GM12864 (cell line): ENCODE measurements around the gene TNS4.

Source experiments
- DNase-seq: peaks from one replicate; pipeline ENCODE4 v3.0.0-alpha.2; 2011; ENCODE audit warnings: low read depth
- H3K4me3 ChIP-seq: 2 replicates; pipeline ENCODE4 v1.5.1; 2011; ENCODE audit warnings: mild to moderate bottlenecking, low read depth, low read length, control low read depth
- TF ChIP-seq, protein P1 (sequence below): IDR thresholded peaks from 2 replicates; pipeline ENCODE4 v1.5.1; 2011; ENCODE audit warnings: low read depth, mild to moderate bottlenecking, moderate library complexity, low read length, control low read depth, inconsistent platforms; ENCODE audit errors: missing control alignments

TNS4 gene

DNA sequence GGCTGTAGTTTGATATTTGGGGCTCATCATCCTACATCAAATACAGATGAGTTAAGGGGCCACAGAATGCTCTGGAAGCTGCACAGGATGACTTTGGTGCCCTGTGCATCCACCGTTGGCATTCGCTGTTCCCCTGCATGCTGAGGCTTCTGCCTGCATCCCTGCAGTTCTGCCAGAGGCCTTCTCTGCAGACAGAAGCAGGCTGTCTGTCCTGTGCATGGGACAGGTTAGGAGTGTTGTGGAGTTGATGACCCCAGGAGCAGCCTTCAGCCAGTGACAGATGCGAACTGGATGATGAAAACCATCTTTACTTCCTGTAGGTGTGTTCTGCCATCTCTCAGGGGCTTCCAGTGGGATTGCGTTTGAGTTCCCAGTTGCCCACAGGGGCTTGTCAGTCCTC lies 13.6 kb upstream of the TNS4 start:
- TF ChIP-seq, protein P1, sequence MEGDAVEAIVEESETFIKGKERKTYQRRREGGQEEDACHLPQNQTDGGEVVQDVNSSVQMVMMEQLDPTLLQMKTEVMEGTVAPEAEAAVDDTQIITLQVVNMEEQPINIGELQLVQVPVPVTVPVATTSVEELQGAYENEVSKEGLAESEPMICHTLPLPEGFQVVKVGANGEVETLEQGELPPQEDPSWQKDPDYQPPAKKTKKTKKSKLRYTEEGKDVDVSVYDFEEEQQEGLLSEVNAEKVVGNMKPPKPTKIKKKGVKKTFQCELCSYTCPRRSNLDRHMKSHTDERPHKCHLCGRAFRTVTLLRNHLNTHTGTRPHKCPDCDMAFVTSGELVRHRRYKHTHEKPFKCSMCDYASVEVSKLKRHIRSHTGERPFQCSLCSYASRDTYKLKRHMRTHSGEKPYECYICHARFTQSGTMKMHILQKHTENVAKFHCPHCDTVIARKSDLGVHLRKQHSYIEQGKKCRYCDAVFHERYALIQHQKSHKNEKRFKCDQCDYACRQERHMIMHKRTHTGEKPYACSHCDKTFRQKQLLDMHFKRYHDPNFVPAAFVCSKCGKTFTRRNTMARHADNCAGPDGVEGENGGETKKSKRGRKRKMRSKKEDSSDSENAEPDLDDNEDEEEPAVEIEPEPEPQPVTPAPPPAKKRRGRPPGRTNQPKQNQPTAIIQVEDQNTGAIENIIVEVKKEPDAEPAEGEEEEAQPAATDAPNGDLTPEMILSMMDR: no peak
- no peak for DNase-seq

GRCh38 chr17:40514013-40514875 lies 12.8 kb upstream of the TNS4 start:
- no peak overlapping the region for H3K4me3 ChIP-seq
- TF ChIP-seq, protein P1: no peak
- DNase-seq: no peak

More for the DNA sequence above, 13.6 kb upstream of the TNS4 start:
- H3K4me3 ChIP-seq: no peak overlapping the region

DNA sequence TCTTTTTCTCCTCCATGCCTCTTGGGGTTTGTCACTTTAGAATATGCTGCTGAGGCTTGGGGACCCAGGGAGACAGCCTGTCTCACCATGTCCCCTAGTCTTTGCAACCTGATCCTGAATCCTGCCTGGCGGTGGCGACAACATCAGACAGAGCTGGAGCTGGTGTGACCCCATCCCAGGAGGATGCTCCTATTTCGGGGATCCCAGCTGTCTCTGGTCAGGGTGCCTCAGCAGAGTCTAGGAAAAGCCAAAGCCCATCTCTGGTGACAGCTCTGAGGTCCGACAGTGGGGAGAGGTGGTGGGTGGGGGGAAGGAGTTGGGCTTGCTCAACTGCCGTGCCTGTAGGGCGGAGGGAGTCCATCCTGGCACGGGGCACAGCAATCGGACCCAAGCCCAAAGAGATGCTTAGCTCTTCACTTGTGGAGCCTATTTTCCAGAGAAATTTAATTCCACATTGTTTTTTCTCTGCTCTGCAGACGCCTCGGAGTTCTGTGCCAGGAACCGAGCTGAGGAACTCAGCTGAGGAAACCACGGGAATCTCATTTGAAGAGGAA lies 10.3 kb upstream of the TNS4 start:
- TF ChIP-seq, protein P1: no peak
- DNase-seq: no peak
- no peak overlapping the region for H3K4me3 ChIP-seq

- no peak for DNase-seq
- TF ChIP-seq, protein P1: no peak
- no peak overlapping the region for H3K4me3 ChIP-seq
Measured at GRCh38 chr17:40511136-40511535, 9.7 kb upstream of the TNS4 start.

- no peak for DNase-seq
- TF ChIP-seq, protein P1: no peak
- H3K4me3 ChIP-seq: no peak overlapping the region
Measured at GRCh38 chr17:40510328-40510648, 8.9 kb upstream of the TNS4 start.

DNA sequence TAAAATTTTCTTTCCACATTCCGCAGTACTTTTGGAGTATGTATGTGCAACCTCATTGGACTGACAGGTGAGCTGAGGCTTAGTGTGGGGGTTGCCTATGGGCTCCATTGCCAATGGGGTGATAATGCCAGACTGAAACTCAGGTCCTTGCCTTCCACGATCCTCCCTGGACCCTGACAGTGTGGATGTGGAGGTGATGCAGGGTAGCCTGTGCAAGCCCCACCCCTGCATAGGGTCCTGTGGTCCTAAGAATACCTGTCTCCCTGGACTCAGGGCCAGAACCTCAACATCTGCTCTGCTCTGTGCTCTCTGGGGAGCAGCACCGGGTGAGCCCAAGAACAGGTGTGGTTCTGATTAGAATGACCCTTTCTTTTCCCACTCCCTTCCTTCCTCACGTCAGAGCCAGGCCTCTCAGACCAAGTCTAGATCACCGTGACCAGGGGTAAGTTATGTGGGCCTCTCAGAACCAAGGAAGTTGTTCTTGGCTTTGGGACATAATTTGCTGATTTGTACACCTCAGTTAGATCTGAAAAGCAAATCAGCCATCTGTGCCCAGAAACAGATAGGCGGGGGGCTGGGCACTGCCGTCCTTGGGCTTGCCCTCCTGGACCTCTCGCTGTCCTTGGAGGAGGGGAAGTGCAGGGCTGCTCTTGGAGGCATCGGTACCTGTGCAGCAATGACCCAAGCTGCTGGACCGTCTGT lies 8.4 kb upstream of the TNS4 start:
- no peak overlapping the region for H3K4me3 ChIP-seq
- TF ChIP-seq, protein P1: no peak
- no peak for DNase-seq
